ENCODE data around the gene PDCL2.

GRCh38 chr4:55528491-55528890 lies 63.6 kb downstream of the PDCL2 start:
- TF ChIP-seq CTCF (conservative IDR thresholded peaks at IDR 0.05; ENCODE audit: low read depth in 2 of 2) (no peak), EZH2 (IDR thresholded peaks at IDR 0.05; ENCODE audit: low read depth, unreplicated experiment) (no peak), POLR2AphosphoS5 (IDR thresholded peaks at IDR 0.05; ENCODE audit: low read depth) (no peak), EZH2phosphoT487 (IDR thresholded peaks at IDR 0.05; ENCODE audit: unreplicated experiment) (no peak)

Measured in GM23338 (cell line).